Effector memory CD4-positive, alpha-beta T cell (primary cell): Measurements from ENCODE around the gene PLD4.
"Not testable (repeated sequence)": the region's sequence is repeated elsewhere in the genome, so short reads cannot be mapped to it uniquely, and the experiment has no call there.

Experiments used
- DNase-seq, 3 donors: peaks; one replicate each; pipeline ENCODE4 v3.0.0-alpha.2; 2020
- H3K27ac ChIP-seq: 2 replicates; pipeline ENCODE4 v1.7.0; 2013; ENCODE audit warnings: mild to moderate bottlenecking, low read length, moderate library complexity; ENCODE audit not compliant: insufficient read depth, poor library complexity, severe bottlenecking
- H3K27me3 ChIP-seq: replicated peaks from 2 replicates; pipeline ENCODE4 v1.7.0; 2013; ENCODE audit warnings: mild to moderate bottlenecking, low read length; ENCODE audit not compliant: insufficient read depth, control insufficient read depth, poor library complexity, severe bottlenecking
- H3K36me3 ChIP-seq: 2 replicates; pipeline ENCODE4 v1.7.0; 2013; ENCODE audit warnings: mild to moderate bottlenecking, low read length, moderate library complexity; ENCODE audit not compliant: control insufficient read depth, insufficient read depth
- H3K4me1 ChIP-seq: 2 replicates; pipeline ENCODE4 v1.7.0; 2013; ENCODE audit warnings: low read length, mild to moderate bottlenecking; ENCODE audit not compliant: control insufficient read depth, insufficient read depth, poor library complexity, severe bottlenecking
- H3K4me3 ChIP-seq: 2 replicates; pipeline ENCODE4 v1.7.0; 2013; ENCODE audit warnings: low read length, low read depth, mild to moderate bottlenecking; ENCODE audit not compliant: insufficient read depth, poor library complexity, severe bottlenecking
- H3K9me3 ChIP-seq: 2 replicates; pipeline ENCODE4 v1.7.0; 2013; ENCODE audit warnings: mild to moderate bottlenecking, low read length, moderate library complexity; ENCODE audit not compliant: control insufficient read depth

PLD4 gene

DNA sequence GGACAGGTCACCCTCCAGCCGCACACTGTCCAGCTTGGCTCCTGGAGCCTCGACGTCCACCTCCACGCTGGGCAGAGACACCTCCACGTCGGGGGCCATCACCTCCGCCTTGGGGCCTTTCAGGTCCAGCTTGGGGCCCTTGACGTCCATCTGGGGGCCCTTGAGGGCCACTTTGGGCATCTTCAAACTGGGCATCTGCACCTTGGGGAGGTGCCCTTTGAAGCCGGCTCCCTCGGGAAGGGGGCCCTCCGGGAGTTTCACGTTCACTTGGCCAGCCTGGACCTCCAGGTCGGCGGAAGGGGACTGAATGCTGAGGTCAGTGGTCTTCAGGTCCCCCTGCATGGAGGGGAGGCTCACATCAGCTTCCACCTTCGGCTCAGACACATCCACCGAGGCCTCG lies 25.3 kb downstream of the PLD4 start:
- H3K4me1 ChIP-seq = no peaks in the 10 kb centered on the region
- no peaks in the 10 kb centered on the region for H3K9me3 ChIP-seq
- H3K36me3 ChIP-seq = no peaks in the 10 kb centered on the region
- no peaks in the 10 kb centered on the region for H3K27me3 ChIP-seq
- no peak for DNase-seq
- H3K4me3 ChIP-seq = no peak overlapping the region
- no peak overlapping the region for H3K27ac ChIP-seq

DNA sequence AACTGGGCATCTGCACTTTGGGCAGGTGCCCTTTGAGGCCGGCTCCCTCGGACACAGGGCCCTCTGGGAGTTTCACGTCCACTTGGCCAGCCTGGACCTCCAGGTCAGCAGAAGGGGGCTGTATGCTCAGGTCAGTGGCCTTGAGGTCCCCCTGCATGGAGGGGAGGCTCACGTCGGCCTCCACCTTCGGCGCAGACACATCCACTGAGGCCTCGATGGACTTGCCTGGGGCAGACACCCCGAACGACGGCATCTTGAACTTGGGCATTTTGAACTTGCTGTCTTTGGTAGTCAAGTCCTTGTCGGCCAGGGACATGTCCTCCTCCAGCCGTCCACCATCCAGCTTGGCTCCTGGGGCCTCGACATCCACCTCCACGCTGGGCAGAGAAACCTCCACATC lies 26.0 kb downstream of the PLD4 start:
- H3K4me3 ChIP-seq, DNase-seq, H3K9me3 ChIP-seq, H3K27me3 ChIP-seq, H3K36me3 ChIP-seq, H3K4me1 ChIP-seq, H3K27ac ChIP-seq: not testable (repeated sequence)

DNA sequence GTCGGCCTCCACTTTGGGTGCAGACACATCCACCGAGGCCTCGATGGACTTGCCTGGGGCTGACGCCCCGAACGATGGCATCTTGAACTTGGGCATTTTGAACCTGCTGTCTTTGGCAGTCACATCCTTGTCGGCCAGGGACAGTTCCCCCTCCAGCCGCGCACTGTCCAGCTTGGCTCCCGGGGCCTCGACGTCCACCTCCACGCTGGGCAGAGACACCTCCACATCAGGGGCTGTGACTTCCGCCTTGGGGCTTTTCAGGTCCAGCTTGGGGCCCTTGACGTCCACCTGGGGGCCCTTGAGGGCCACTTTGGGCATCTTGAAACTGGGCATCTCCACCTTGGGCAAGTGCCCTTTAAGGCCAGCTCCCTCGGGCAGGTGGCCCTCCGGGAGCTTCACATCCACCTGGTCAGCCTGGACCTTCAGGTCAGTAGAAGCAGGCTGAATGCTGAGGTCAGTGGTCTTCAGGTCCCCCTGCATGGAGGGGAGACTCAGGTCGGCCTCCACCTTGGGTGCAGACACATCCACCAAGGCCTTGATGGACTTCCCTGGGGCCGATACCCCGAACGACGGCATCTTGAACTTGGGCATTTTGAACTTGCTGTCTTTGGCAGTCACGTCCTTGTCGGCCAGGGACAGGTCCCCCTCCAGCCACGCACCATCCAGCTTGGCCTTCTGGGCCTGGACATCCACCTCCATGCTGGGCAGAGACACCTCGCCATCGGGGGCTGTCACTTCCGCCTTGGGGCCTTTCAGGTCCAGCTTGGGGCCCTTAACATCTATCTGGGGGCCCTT lies 27.4 kb downstream of the PLD4 start:
- H3K27ac ChIP-seq, H3K36me3 ChIP-seq, H3K9me3 ChIP-seq, H3K4me3 ChIP-seq, DNase-seq, H3K4me1 ChIP-seq: not testable (repeated sequence)
- H3K27me3 ChIP-seq = peaks cover 11% of the 10 kb centered on the region

DNA sequence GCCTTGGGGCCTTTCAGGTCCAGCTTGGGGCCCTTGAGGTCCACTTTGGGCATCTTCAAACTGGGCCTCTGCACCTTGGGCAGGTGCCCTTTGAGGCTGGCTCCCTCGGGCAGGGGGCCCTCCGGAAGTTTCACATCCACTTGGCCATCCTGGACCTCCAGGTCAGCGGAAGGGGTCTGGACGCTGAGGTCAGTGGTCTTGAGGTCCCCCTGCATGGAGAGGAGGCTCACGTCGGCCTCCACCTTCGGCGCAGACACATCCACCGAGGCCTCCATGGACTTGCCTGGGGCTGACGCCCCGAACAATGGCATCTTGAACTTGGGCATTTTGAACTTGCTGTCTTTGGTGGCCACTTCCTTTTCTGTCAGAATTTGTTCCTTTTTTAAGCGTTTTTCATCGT lies 28.4 kb downstream of the PLD4 start:
- Histone ChIP-seq H3K9me3 (no peaks in the 10 kb centered on the region), H3K27ac (no peak overlapping the region), H3K36me3 (no peaks in the 10 kb centered on the region), H3K4me3 (no peak overlapping the region), H3K4me1 (no peaks in the 10 kb centered on the region), H3K27me3 (peaks cover 11% of the 10 kb centered on the region)
- no peak for DNase-seq

DNA sequence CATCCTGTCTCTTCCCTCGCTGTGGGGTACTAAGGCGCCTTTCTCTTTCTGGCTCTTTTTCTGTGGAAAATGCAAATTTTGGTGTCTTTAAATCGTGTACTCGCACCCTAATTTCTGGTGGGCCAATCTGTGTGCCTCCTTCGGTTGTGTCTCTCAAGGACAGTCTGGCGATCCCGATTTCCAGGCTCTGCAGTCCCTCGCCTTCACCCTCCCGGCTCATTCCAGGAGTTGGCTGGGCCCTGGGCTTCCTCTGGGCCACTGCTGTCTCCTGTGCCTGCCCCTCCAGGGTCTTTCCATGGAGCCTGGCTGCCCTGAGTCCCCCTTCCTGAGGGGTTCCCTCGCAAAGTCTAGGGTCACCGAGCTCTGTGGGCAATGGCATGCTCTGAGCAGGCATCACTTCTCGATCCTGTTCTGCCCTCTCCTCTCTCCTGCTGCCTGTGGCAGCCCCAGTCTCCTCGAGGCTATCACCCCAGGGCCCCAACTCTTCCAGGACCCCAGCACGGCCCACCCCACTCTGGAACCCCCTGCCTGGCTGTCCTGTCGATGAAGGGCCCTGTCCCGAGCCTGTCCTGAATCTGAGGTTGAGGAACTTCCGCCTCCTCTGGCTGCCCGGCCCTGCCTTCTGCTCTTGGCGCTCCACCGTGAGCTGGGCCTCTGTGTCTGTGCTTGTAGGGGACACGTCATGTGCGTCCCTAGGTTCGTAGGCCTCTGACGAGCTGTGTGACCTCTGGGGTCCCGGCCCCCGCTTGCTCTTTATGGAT lies 29.4 kb downstream of the PLD4 start:
- Histone ChIP-seq H3K27me3 (peaks cover 11% of the 10 kb centered on the region), H3K4me1 (no peaks in the 10 kb centered on the region), H3K36me3 (no peaks in the 10 kb centered on the region), H3K27ac (no peak overlapping the region), H3K9me3 (no peaks in the 10 kb centered on the region), H3K4me3 (no peak overlapping the region)
- DNase-seq = no peak

DNA sequence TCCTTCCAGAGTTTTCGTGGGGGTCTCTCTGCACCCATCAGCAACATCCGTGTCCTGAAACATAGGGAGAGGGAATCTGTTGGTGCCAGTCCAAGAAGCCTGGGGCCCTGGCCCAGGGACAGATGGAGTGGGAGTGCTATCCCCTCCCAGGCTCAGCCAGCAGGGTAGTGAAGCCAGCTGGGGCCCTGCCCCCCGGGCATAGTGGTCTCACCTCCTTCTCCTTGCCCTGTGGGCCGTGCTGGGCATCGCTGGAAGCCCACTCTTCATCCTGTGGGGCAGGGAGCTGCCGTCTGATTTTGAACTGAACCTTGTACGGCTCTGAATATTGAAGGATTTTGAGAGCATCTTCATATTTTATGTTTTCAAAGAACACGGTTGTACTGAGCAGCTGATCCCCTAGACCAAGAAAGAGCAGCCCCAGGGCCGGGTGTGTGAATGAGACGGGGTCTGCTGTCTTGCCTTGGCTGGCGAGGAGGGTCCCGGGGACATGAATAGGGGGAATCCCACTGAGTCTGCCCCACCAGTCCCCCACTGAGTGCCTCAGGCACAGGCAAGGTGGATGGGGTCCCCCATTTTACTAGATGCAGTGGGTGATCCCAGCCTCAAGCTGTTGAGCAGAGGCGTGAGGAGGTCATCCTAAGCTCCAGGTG lies 30.2 kb downstream of the PLD4 start:
- Histone ChIP-seq H3K27me3 (peaks cover 11% of the 10 kb centered on the region), H3K36me3 (no peaks in the 10 kb centered on the region), H3K9me3 (no peaks in the 10 kb centered on the region), H3K4me1 (no peaks in the 10 kb centered on the region), H3K4me3 (no peak overlapping the region), H3K27ac (no peak overlapping the region)
- no peak for DNase-seq

GRCh38 chr14:104955396-104955770 lies 30.7 kb downstream of the PLD4 start:
- no peaks in the 10 kb centered on the region for H3K36me3 ChIP-seq

DNA sequence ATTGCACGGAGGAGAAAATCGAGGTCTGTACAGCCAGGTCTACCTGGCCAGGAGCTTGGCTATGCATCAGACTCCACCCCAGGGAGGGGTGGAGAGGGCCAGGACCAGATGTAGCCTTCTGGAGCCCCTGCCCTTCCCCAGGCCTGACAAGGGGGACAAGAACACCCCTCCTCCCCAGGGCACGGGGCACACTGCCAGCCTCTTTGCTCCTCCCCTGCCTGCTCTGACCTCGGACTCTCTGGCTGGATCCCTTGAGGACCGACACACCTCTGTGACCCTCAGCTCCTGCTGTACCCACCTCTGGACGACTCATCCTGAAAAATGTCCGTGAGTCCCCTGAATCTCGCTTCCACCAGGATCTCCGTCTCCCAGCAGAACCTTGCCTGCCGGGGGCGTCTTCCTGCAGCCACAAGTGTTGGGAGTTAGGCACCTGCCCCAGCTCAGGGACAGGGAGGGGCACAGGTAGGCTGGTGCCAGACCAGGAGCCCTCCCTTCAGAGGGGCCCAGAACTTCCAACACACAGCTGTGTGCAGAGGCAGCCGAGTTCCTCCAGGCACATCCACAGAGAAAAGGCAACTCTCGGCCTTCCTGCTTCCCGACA lies 31.7 kb downstream of the PLD4 start:
- H3K27me3 ChIP-seq = peaks cover 11% of the 10 kb centered on the region
- DNase-seq = no peak
- H3K36me3 ChIP-seq = no peaks in the 10 kb centered on the region
- no peaks in the 10 kb centered on the region for H3K4me1 ChIP-seq
- no peak overlapping the region for H3K27ac ChIP-seq
- H3K9me3 ChIP-seq = no peaks in the 10 kb centered on the region
- no peak overlapping the region for H3K4me3 ChIP-seq

More at GRCh38 chr14:104955396-104955770, 30.7 kb downstream of the PLD4 start:
- no peak overlapping the region for H3K4me3 ChIP-seq
- no peak for DNase-seq
- no peaks in the 10 kb centered on the region for H3K9me3 ChIP-seq
- H3K4me1 ChIP-seq = no peaks in the 10 kb centered on the region
- peaks cover 11% of the 10 kb centered on the region for H3K27me3 ChIP-seq
- no peak overlapping the region for H3K27ac ChIP-seq

GRCh38 chr14:104957146-104958113 lies 32.8 kb downstream of the PLD4 start:
- no peaks in the 10 kb centered on the region for H3K4me1 ChIP-seq
- no peaks in the 10 kb centered on the region for H3K9me3 ChIP-seq
- no peak for DNase-seq
- H3K36me3 ChIP-seq = no peaks in the 10 kb centered on the region
- H3K27me3 ChIP-seq = peaks cover 11% of the 10 kb centered on the region
- H3K4me3 ChIP-seq = no peak overlapping the region
- no peak overlapping the region for H3K27ac ChIP-seq
